ENCODE measurements around the gene PCCA. TPM values are rescaled to one million over a fixed set of nuclear protein-coding genes. Genes with fewer than 3 reads are reported as not detected.

The PCCA gene
- total and polyA plus RNA-seq, 2 donors (not counting 3 experiments of a cell fraction or from before 2014, with no cell fraction given), result 5.7 to 20.2 TPM

GRCh38 chr13:100130092-100130491 lies 41.2 kb downstream of the PCCA start:
- Histone ChIP-seq H3K9me1 (replicated peaks; ENCODE audit: control insufficient read depth, extremely low read depth, insufficient read depth, low read length) (no peaks in the 10 kb centered on the region), H3K9me3 (replicated peaks; ENCODE audit: control insufficient read depth, insufficient read depth, low read length) (no peaks in the 10 kb centered on the region), H3K27ac (ENCODE audit: insufficient read depth, low read depth, low read length) (peak overlapping the region; percentile 2), H4K20me1 (replicated peaks; ENCODE audit: control insufficient read depth, extremely low read depth, insufficient read depth, low read length) (no peaks in the 10 kb centered on the region), H3K79me2 (ENCODE audit: control insufficient read depth, insufficient read depth, low read length) (no peaks in the 10 kb centered on the region), H3K4me2 (ENCODE audit: insufficient read depth, low read length) (no peak overlapping the region), H3K4me3 (replicated peaks in 1 of 3; ENCODE audit: insufficient read depth in 1 of 3, low read depth in 1 of 3, low read length in 3 of 3) (no peak overlapping the region), H2AFZ (ENCODE audit: low read depth, low read length) (no peak overlapping the region), H3K36me3 (ENCODE audit: control insufficient read depth in 2 of 2, extremely low read depth in 1 of 2, insufficient read depth in 2 of 2, low read length in 2 of 2) (peaks cover 0 to 2% of the 10 kb centered on the region in 2 experiments), H3K4me1 (ENCODE audit: control insufficient read depth, extremely low read depth, insufficient read depth, low read length) (peaks cover 20% of the 10 kb centered on the region), H3K27me3 (ENCODE audit: control insufficient read depth in 2 of 2, insufficient read depth in 2 of 2, low read length in 2 of 2) (no peaks in the 10 kb centered on the region), H3K9ac (replicated peaks; ENCODE audit: extremely low read depth, insufficient read depth, low read length) (no peak overlapping the region)
- POLR2A ChIA-PET, result no interaction called here
- FAIRE-seq (no peak), DNase-seq (ENCODE audit: low read depth, low spot score) (peak; percentile 73)
- TF ChIP-seq MYC (IDR thresholded peaks at IDR 0.05; ENCODE audit: low read depth, low read length) (no peak), MAX (IDR thresholded peaks at IDR 0.05; ENCODE audit: insufficient read depth, insufficient read length) (no peak), EZH2 (IDR thresholded peaks at IDR 0.05; ENCODE audit: borderline replicate concordance, low read depth, low read length, severe bottlenecking) (no peak)
- TF ChIP-seq, protein P1, sequence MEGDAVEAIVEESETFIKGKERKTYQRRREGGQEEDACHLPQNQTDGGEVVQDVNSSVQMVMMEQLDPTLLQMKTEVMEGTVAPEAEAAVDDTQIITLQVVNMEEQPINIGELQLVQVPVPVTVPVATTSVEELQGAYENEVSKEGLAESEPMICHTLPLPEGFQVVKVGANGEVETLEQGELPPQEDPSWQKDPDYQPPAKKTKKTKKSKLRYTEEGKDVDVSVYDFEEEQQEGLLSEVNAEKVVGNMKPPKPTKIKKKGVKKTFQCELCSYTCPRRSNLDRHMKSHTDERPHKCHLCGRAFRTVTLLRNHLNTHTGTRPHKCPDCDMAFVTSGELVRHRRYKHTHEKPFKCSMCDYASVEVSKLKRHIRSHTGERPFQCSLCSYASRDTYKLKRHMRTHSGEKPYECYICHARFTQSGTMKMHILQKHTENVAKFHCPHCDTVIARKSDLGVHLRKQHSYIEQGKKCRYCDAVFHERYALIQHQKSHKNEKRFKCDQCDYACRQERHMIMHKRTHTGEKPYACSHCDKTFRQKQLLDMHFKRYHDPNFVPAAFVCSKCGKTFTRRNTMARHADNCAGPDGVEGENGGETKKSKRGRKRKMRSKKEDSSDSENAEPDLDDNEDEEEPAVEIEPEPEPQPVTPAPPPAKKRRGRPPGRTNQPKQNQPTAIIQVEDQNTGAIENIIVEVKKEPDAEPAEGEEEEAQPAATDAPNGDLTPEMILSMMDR (IDR thresholded peaks at IDR 0.05; ENCODE audit: extremely low read depth in 1 of 2, insufficient read depth in 1 of 2, low read depth in 1 of 2, low read length in 2 of 2), result no peak
- no TSS peak for BruUV-seq (replicated peaks)
- intact Hi-C loops (cut with micrococcal nuclease), result no loop called here
- CTCF ChIA-PET, result interaction anchor here (1.9 kb wide), 1 partner anchor 105 kb away, joined by 9 read pairs; no protein-coding TSS in a partner anchor
- dilution Hi-C loops (cut with MboI; ENCODE audit: extremely low pct_ligation_motif_present, low sequenced_read_pairs), result no loop called here

GRCh38 chr13:100130930-100131511 lies 42.1 kb downstream of the PCCA start:
- H3K36me3 ChIP-seq (ENCODE audit: control insufficient read depth in 2 of 2, extremely low read depth in 1 of 2, insufficient read depth in 2 of 2, low read length in 2 of 2), result peaks cover 0 to 2% of the 10 kb centered on the region in 2 experiments
- H3K27me3 ChIP-seq (ENCODE audit: control insufficient read depth in 2 of 2, insufficient read depth in 2 of 2, low read length in 2 of 2), result no peaks in the 10 kb centered on the region
- H3K9me3 ChIP-seq (replicated peaks; ENCODE audit: control insufficient read depth, insufficient read depth, low read length), result no peaks in the 10 kb centered on the region
- H3K4me2 ChIP-seq (ENCODE audit: insufficient read depth, low read length), result no peak overlapping the region
- H3K27ac ChIP-seq (ENCODE audit: insufficient read depth, low read depth, low read length), result peak overlapping the region; percentile 57
- H3K79me2 ChIP-seq (ENCODE audit: control insufficient read depth, insufficient read depth, low read length), result no peaks in the 10 kb centered on the region
- dilution Hi-C loops (cut with MboI; ENCODE audit: extremely low pct_ligation_motif_present, low sequenced_read_pairs), result no loop called here
- H2AFZ ChIP-seq (ENCODE audit: low read depth, low read length), result no peak overlapping the region
- H3K9me1 ChIP-seq (replicated peaks; ENCODE audit: control insufficient read depth, extremely low read depth, insufficient read depth, low read length), result no peaks in the 10 kb centered on the region
- no peak for FAIRE-seq
- no peak overlapping the region for H3K9ac ChIP-seq (replicated peaks; ENCODE audit: extremely low read depth, insufficient read depth, low read length)
- peaks cover 20% of the 10 kb centered on the region for H3K4me1 ChIP-seq (ENCODE audit: control insufficient read depth, extremely low read depth, insufficient read depth, low read length)
- intact Hi-C loops (cut with micrococcal nuclease), result no loop called here
- H4K20me1 ChIP-seq (replicated peaks; ENCODE audit: control insufficient read depth, extremely low read depth, insufficient read depth, low read length), result no peaks in the 10 kb centered on the region
- CTCF ChIA-PET, result interaction anchor here (1.1 to 1.9 kb wide), 2 partner anchors 102 to 104 kb away, joined by 3 to 9 read pairs; no protein-coding TSS in a partner anchor
- POLR2A ChIA-PET, result no interaction called here
- DNase-seq (ENCODE audit: low read depth, low spot score), result no peak
- BruUV-seq (replicated peaks), result no TSS peak
- H3K4me3 ChIP-seq (replicated peaks in 1 of 3; ENCODE audit: insufficient read depth in 1 of 3, low read depth in 1 of 3, low read length in 3 of 3), result no peak overlapping the region
- TF ChIP-seq MYC (IDR thresholded peaks at IDR 0.05; ENCODE audit: low read depth, low read length), result no peak
- TF ChIP-seq FOS (IDR thresholded peaks at IDR 0.05; ENCODE audit: borderline replicate concordance, insufficient read depth, low read length), result no peak
- TF ChIP-seq EZH2 (IDR thresholded peaks at IDR 0.05; ENCODE audit: borderline replicate concordance, low read depth, low read length, severe bottlenecking), result no peak
- no peak for TF ChIP-seq POLR2AphosphoS5 (IDR thresholded peaks at IDR 0.05; ENCODE audit: insufficient read depth, low read depth, low read length)
- no peak for TF ChIP-seq GATA2 (IDR thresholded peaks at IDR 0.05; ENCODE audit: insufficient read depth, insufficient read length, low read depth, low read length)
- no peak for TF ChIP-seq MAX (IDR thresholded peaks at IDR 0.05; ENCODE audit: insufficient read depth, insufficient read length)
